ENCODE data around the gene MFGE8.

The MFGE8 gene

DNA sequence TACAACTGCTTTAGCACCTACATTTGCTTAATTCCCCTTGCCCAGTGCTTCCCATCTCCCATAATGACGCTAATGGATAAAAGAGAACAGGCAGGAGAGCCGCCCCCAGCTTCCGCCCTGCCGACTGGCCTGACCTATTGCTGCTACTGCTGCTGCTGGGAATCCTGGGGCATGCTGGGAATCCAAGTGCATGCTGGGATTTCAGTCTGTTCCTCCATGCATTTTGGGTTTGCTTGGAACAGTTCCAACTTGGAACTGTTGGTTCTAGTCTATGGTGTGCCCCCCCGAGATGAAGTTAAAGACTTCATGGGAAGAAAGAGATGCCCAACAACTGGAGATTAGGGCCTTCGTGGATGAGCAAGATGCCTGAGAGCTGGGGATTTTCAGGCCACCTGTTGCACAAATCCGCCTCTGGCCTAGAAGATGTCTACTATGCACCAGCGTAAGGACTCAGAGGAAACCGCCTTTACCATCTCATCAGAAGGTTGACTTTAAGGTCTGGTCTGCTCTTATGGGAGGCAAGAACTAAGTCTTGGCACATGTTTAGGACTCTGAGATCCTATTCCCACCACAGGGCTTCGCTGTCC, 46.8 kb downstream of the MFGE8 start:
- DNase-seq, result no peak

GRCh38 chr15:88865498-88866099, 47.6 kb downstream of the MFGE8 start:
- DNase-seq, result no peak

DNA sequence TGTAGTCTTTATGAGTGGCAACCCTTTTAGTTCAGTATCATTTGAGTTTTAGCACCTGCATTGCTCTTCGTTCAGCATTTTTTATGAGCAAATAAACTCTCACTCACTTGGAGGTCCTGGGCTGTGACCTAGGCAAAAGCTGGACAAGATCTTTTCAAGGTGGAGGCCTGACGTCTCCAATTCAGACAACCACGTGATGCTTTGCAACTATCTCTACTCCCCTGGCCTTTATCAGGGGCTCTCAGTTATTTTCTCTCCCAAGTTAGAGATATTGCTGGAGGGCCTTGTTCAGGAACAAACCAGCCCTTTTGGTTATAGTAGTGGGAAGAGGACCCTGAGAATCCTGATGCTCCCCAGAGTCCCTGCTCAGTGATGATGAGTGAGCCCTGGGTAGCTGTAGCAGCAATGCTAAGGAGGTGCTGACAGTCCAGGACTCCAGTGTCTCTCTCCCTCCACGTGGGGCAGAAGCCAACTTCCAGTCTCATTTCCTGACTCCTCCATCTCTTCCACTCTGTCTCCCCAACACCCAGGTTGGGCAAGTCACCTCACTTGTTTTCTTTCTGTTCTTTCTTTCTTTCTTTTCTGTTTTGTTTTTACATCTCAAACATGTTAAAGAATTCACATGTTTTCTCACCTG, 48.2 kb downstream of the MFGE8 start:
- DNase-seq, result no peak

- DNase-seq, result no peak
Measured at GRCh38 chr15:88863412-88863811, 49.8 kb downstream of the MFGE8 start.

DNA sequence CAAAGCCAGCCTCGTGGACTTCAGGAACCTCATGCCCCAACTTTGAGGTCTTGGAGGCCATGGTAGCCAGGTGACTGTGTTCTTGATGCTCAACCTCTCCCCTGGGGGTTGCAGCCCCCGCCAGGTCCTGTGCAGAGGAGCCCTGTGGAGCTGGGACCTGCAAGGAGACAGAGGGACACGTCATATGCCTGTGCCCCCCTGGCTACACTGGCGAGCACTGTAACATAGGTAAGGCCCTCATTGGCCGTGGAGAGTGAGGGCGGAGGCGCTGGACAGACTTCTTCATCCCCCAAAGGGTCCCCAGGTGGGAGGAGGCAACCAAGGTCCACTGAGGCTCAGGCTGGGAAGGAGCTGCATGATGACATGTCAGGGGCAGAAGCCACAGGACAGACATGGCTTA, 53.0 kb downstream of the MFGE8 start:
- DNase-seq, result no peak

DNA sequence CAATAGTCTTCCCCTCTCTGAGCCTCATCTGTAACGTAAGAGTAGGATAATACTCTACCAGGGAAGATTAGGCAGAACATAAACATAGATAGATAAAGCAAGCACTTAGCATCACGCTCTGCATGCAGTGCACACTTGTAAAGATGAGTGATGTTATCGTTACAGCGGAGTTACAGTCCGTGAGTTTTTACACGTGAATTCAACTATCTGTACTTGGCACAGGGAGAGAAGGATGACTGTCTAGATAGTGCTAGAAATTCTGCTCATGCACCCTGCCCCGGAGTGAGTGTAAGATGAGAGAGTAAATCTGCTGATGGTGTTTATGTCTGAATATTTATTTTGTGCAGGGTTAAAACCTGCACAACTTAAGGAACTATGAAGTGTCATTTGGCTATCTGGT, 53.6 kb downstream of the MFGE8 start:
- no peak for DNase-seq

DNA sequence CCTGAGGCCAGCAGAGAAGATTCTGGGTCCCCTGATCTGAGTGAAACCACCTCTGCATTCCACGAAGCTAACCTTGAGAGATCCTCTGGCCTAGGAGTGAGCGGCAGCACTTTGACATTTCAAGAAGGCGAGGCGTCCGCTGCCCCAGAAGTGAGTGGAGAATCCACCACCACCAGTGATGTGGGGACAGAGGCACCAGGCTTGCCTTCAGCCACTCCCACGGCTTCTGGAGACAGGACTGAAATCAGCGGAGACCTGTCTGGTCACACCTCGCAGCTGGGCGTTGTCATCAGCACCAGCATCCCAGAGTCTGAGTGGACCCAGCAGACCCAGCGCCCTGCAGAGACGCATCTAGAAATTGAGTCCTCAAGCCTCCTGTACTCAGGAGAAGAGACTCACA, 54.2 kb downstream of the MFGE8 start:
- DNase-seq, result no peak

GRCh38 chr15:88852476-88852875, 60.7 kb downstream of the MFGE8 start:
- DNase-seq, result no peak

DNA sequence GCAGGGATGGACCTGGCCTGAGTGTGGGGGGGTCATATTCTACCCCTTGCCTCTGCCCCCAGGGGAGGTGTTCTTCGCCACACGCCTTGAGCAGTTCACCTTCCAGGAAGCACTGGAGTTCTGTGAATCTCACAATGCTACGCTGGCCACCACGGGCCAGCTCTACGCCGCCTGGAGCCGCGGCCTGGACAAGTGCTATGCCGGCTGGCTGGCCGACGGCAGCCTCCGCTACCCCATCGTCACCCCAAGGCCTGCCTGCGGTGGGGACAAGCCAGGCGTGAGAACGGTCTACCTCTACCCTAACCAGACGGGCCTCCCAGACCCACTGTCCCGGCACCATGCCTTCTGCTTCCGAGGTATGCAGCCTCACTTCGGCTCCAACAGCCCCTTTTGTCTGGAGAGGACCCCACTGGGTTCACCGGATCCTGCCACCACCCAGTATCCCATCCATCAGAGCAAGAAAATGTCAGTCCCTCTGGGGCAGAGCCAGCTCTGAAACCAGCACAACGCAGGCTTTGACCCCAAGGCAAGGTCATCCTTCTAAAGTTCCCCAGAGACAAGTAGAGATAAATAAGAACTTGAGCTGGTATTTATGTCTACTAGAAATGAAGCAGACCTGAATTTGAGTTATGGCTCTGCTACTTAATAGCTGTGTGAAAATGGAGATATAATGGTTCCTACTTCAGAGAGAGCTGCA, 63.7 kb downstream of the MFGE8 start:
- DNase-seq, result no peak
